BLaER1 treated with 17β-estradiol and CSF1 and Interleukin-3, amounts not matched to agents 10 nM and 100 nM (cell line): Measurements from ENCODE around the gene DDIT3.

Experiments
- H3K27ac ChIP-seq, 11 experiments: shearing (Covaris generic); formaldehyde crosslinking; 2 replicates each; pipeline ENCODE4 v1.8.1; 2022
- H3K27me3 ChIP-seq, 11 experiments: shearing (Covaris generic); formaldehyde crosslinking; 2 replicates each; pipeline ENCODE4 v1.8.1; 2022
- H3K36me3 ChIP-seq, 11 experiments: shearing (Covaris generic); formaldehyde crosslinking; 2 replicates each; pipeline ENCODE4 v1.8.1; 2022
- H3K4me1 ChIP-seq, 10 experiments: shearing (Covaris generic); formaldehyde crosslinking; 2 replicates each; pipeline ENCODE4 v1.8.1; 2022
- H3K4me2 ChIP-seq, 11 experiments: shearing (Covaris generic); formaldehyde crosslinking; 2 replicates each; pipeline ENCODE4 v1.8.1; 2022
- H3K4me3 ChIP-seq, 10 experiments: shearing (Covaris generic); formaldehyde crosslinking; 2 replicates each; pipeline ENCODE4 v1.8.1; 2022
- H3K9ac ChIP-seq, 11 experiments: shearing (Covaris generic); formaldehyde crosslinking; 2 replicates each; pipeline ENCODE4 v1.8.1; 2022
- H3K9me3 ChIP-seq, 11 experiments: shearing (Covaris generic); formaldehyde crosslinking; replicated peaks in 1 of 11; 2 replicates each; pipeline ENCODE4 v1.8.1; 2022
- H4K20me1 ChIP-seq, 11 experiments: shearing (Covaris generic); formaldehyde crosslinking; 2 replicates each; pipeline ENCODE4 v1.8.1; 2022
- Cebpa-rat ChIP-seq, 11 experiments: shearing (Covaris generic); IDR thresholded peaks; 2 replicates each; pipeline ENCODE4 v1.8.1; 2022

The DDIT3 gene

GRCh38 chr12:57479376-57480115 lies 40.8 kb downstream of the DDIT3 start, which contains the start of gene ARHGAP9:
Gene ARHGAP9 (minus strand): TSS chr12:57479866. CDS start chr12:57479406, 460 bp downstream.
- Histone ChIP-seq H4K20me1 (peaks cover 0 to 15% (median 3%) of the 10 kb centered on the region in 11 experiments; a peak in 9 of 22 replicates), H3K4me3 (peak within 1 kb of the TSS in 9 of 10 experiments; percentile 6 to 88 (median 40); a peak in 12 of 20 replicates), H3K27me3 (no peaks in the 10 kb centered on the region; a peak in 3 of 22 replicates), H3K4me2 (peak within 1 kb of the TSS; percentile 97 to 100 (median 99)), H3K27ac (peak within 1 kb of the TSS; percentile 76 to 92 (median 84)), H3K4me1 (peaks cover 50 to 65% (median 58%) of the 10 kb centered on the region in 10 experiments), H3K36me3 (peaks cover 4 to 15% (median 10%) of the 10 kb centered on the region in 11 experiments; a peak in 19 of 22 replicates), H3K9ac (peak within 1 kb of the TSS; percentile 50 to 91 (median 82); a peak in 21 of 22 replicates), H3K9me3 (no peaks in the 10 kb centered on the region)
- no peak for TF ChIP-seq Cebpa-rat (IDR thresholded peaks at IDR 0.05)

- peaks cover 9 to 20% (median 15%) of the 10 kb centered on the region in 11 experiments; a peak in 19 of 22 replicates for H3K36me3 ChIP-seq
- no peaks in the 10 kb centered on the region; a peak in 3 of 22 replicates for H3K27me3 ChIP-seq
- no peaks in the 10 kb centered on the region for H3K9me3 ChIP-seq
- peaks cover 55 to 70% (median 60%) of the 10 kb centered on the region in 10 experiments for H3K4me1 ChIP-seq
- H3K27ac ChIP-seq: peak overlapping the region; percentile 76 to 92 (median 84)
- H3K9ac ChIP-seq: peak overlapping the region in 10 of 11 experiments; percentile 43 to 91 (median 73); a peak in 13 of 22 replicates
- TF ChIP-seq Cebpa-rat (IDR thresholded peaks at IDR 0.05): no peak
- peak overlapping the region; percentile 97 to 100 (median 99) for H3K4me2 ChIP-seq
- H3K4me3 ChIP-seq: peak overlapping the region in 8 of 10 experiments; percentile 6 to 88 (median 58); a peak in 10 of 20 replicates
- peaks cover 0 to 20% (median 7%) of the 10 kb centered on the region in 11 experiments; a peak in 9 of 22 replicates for H4K20me1 ChIP-seq
Measured at GRCh38 chr12:57479043-57479375, 41.3 kb downstream of the DDIT3 start.

- Histone ChIP-seq H3K4me1 (peaks cover 58 to 76% (median 66%) of the 10 kb centered on the region in 10 experiments), H3K36me3 (peaks cover 13 to 30% (median 25%) of the 10 kb centered on the region in 11 experiments; a peak in 19 of 22 replicates), H3K4me3 (peak overlapping the region; percentile 56 to 88 (median 74)), H4K20me1 (peaks cover 0 to 30% (median 10%) of the 10 kb centered on the region in 11 experiments; a peak in 10 of 22 replicates), H3K27ac (peak overlapping the region; percentile 76 to 92 (median 84)), H3K9ac (peak overlapping the region; percentile 80 to 91 (median 83)), H3K9me3 (no peaks in the 10 kb centered on the region), H3K27me3 (no peaks in the 10 kb centered on the region; a peak in 3 of 22 replicates), H3K4me2 (peak overlapping the region; percentile 97 to 100 (median 99))
- TF ChIP-seq Cebpa-rat (IDR thresholded peaks at IDR 0.05): no peak
Measured at GRCh38 chr12:57477710-57478681, 42.3 kb downstream of the DDIT3 start.

GRCh38 chr12:57476993-57477709 lies 43.2 kb downstream of the DDIT3 start:
- peak overlapping the region; percentile 56 to 88 (median 74) for H3K4me3 ChIP-seq
- peak overlapping the region; percentile 80 to 91 (median 83) for H3K9ac ChIP-seq
- H3K27me3 ChIP-seq: no peaks in the 10 kb centered on the region; a peak in 3 of 22 replicates
- H3K4me2 ChIP-seq: peak overlapping the region; percentile 97 to 100 (median 99)
- TF ChIP-seq Cebpa-rat (IDR thresholded peaks at IDR 0.05): no peak
- peaks cover 0 to 39% (median 14%) of the 10 kb centered on the region in 11 experiments; a peak in 10 of 22 replicates for H4K20me1 ChIP-seq
- H3K36me3 ChIP-seq: peaks cover 17 to 39% (median 34%) of the 10 kb centered on the region in 11 experiments; a peak in 19 of 22 replicates
- no peaks in the 10 kb centered on the region for H3K9me3 ChIP-seq
- peaks cover 58 to 84% (median 68%) of the 10 kb centered on the region in 10 experiments for H3K4me1 ChIP-seq
- peak overlapping the region; percentile 76 to 92 (median 84) for H3K27ac ChIP-seq

GRCh38 chr12:57476162-57476992 lies 43.9 kb downstream of the DDIT3 start:
- Histone ChIP-seq H3K27ac (peak overlapping the region; percentile 76 to 92 (median 84)), H3K9ac (peak overlapping the region; percentile 80 to 91 (median 83)), H3K4me1 (peaks cover 58 to 85% (median 65%) of the 10 kb centered on the region in 10 experiments), H3K27me3 (no peaks in the 10 kb centered on the region; a peak in 3 of 22 replicates), H4K20me1 (peaks cover 0 to 47% (median 18%) of the 10 kb centered on the region in 11 experiments; a peak in 10 of 22 replicates), H3K4me3 (peak overlapping the region; percentile 56 to 88 (median 74)), H3K4me2 (peak overlapping the region; percentile 97 to 100 (median 99)), H3K36me3 (peaks cover 17 to 46% (median 41%) of the 10 kb centered on the region in 11 experiments; a peak in 19 of 22 replicates), H3K9me3 (no peaks in the 10 kb centered on the region)
- no peak for TF ChIP-seq Cebpa-rat (IDR thresholded peaks at IDR 0.05)

- Histone ChIP-seq H3K27ac (peak overlapping the region; percentile 76 to 92 (median 84); a peak in 18 of 22 replicates), H4K20me1 (peaks cover 0 to 55% (median 18%) of the 10 kb centered on the region in 11 experiments; a peak in 10 of 22 replicates), H3K4me1 (peaks cover 53 to 85% (median 58%) of the 10 kb centered on the region in 10 experiments), H3K27me3 (no peaks in the 10 kb centered on the region; a peak in 3 of 22 replicates), H3K36me3 (peaks cover 21 to 55% (median 50%) of the 10 kb centered on the region in 11 experiments; a peak in 19 of 22 replicates), H3K9me3 (no peaks in the 10 kb centered on the region), H3K4me2 (peak overlapping the region; percentile 97 to 100 (median 99)), H3K9ac (peak overlapping the region; percentile 80 to 91 (median 83); a peak in 21 of 22 replicates), H3K4me3 (peak overlapping the region; percentile 56 to 88 (median 74))
- TF ChIP-seq Cebpa-rat (IDR thresholded peaks at IDR 0.05): no peak
Measured at GRCh38 chr12:57475271-57476161, 44.8 kb downstream of the DDIT3 start.
